KMS-11 (cell line): Measurements from ENCODE around the gene LOXL4.

Experiments used
- H2AFZ ChIP-seq: fragments of 200-600 bp; sonication (generic); 2 replicates; pipeline ENCODE4 v1.6.1; 2016; ENCODE audit warnings: antibody characterized with exemption, mixed run types, low read depth
- H3K27ac ChIP-seq: fragments of 200-600 bp; sonication (generic); 2 replicates; pipeline ENCODE4 v1.6.1; 2016; ENCODE audit warnings: mild to moderate bottlenecking, mixed run types
- H3K27me3 ChIP-seq: fragments of 200-600 bp; sonication (generic); 2 replicates; pipeline ENCODE4 v1.6.1; 2017; ENCODE audit warnings: mild to moderate bottlenecking, low read depth, mixed run types, moderate library complexity; ENCODE audit not compliant: insufficient read depth
- H3K36me3 ChIP-seq: fragments of 200-600 bp; sonication (generic); 2 replicates; pipeline ENCODE4 v1.6.1; 2017; ENCODE audit warnings: mild to moderate bottlenecking, mixed run types; ENCODE audit not compliant: insufficient read depth
- H3K4me1 ChIP-seq: fragments of 200-600 bp; sonication (generic); 2 replicates; pipeline ENCODE4 v1.6.1; 2016; ENCODE audit warnings: mild to moderate bottlenecking, low read depth, mixed run types; ENCODE audit not compliant: poor library complexity, severe bottlenecking
- H3K4me2 ChIP-seq: fragments of 200-600 bp; sonication (generic); 2 replicates; pipeline ENCODE4 v1.7.0; 2016; ENCODE audit warnings: mild to moderate bottlenecking, mixed run types
- H3K4me3 ChIP-seq: fragments of 200-600 bp; sonication (generic); IDR thresholded peaks from 2 replicates; pipeline ENCODE4 v1.6.1; 2017; ENCODE audit warnings: low read depth, low read length, mixed read lengths; ENCODE audit not compliant: insufficient read depth
- H3K79me2 ChIP-seq: fragments of 200-600 bp; sonication (generic); 2 replicates; pipeline ENCODE4 v1.6.1; 2016; ENCODE audit warnings: low read depth, mixed run types; ENCODE audit not compliant: insufficient read depth
- H3K9ac ChIP-seq: fragments of 200-600 bp; sonication (generic); 2 replicates; pipeline ENCODE4 v1.6.1; 2016; ENCODE audit warnings: mild to moderate bottlenecking, mixed run types
- H4K20me1 ChIP-seq: fragments of 200-600 bp; sonication (generic); 2 replicates; pipeline ENCODE4 v1.6.1; 2016; ENCODE audit warnings: mild to moderate bottlenecking, mixed run types; ENCODE audit not compliant: insufficient read depth
- TF ChIP-seq, protein P1 (sequence below): fragments of 200-600 bp; sonication (generic); conservative IDR thresholded peaks from 2 replicates; pipeline ENCODE4 v1.6.1; 2017; ENCODE audit warnings: low read depth, mild to moderate bottlenecking, antibody characterized with exemption, low read length, moderate library complexity, mixed read lengths

LOXL4 gene

DNA sequence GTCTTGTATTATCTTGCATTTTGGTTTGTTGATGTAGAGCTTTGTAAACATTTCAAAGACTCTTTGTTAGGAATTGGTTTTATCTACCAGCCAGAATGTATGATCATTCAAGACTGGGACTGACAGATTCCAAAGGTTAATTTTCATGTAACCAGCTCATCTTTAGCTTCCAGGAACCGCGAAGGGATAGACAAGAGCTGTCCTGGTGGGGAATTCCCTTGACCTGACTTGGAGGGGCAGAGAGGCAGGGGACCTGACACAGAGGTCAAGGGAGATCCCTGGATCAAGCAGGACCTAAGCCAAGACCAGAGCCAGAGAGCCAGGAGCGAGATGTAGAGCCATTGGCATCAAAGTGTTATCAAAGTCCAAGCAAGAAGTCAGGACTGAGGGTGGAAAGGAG, 6.6 kb upstream of the LOXL4 start:
- Histone ChIP-seq H2AFZ (no peak overlapping the region), H3K27me3 (no peaks in the 10 kb centered on the region), H3K4me2 (no peak overlapping the region), H3K79me2 (no peaks in the 10 kb centered on the region), H3K27ac (no peak overlapping the region), H3K9ac (no peak overlapping the region), H3K4me1 (no peaks in the 10 kb centered on the region), H4K20me1 (no peaks in the 10 kb centered on the region), H3K4me3 (no peak overlapping the region), H3K36me3 (no peaks in the 10 kb centered on the region)
- TF ChIP-seq, protein P1, sequence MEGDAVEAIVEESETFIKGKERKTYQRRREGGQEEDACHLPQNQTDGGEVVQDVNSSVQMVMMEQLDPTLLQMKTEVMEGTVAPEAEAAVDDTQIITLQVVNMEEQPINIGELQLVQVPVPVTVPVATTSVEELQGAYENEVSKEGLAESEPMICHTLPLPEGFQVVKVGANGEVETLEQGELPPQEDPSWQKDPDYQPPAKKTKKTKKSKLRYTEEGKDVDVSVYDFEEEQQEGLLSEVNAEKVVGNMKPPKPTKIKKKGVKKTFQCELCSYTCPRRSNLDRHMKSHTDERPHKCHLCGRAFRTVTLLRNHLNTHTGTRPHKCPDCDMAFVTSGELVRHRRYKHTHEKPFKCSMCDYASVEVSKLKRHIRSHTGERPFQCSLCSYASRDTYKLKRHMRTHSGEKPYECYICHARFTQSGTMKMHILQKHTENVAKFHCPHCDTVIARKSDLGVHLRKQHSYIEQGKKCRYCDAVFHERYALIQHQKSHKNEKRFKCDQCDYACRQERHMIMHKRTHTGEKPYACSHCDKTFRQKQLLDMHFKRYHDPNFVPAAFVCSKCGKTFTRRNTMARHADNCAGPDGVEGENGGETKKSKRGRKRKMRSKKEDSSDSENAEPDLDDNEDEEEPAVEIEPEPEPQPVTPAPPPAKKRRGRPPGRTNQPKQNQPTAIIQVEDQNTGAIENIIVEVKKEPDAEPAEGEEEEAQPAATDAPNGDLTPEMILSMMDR: no peak

DNA sequence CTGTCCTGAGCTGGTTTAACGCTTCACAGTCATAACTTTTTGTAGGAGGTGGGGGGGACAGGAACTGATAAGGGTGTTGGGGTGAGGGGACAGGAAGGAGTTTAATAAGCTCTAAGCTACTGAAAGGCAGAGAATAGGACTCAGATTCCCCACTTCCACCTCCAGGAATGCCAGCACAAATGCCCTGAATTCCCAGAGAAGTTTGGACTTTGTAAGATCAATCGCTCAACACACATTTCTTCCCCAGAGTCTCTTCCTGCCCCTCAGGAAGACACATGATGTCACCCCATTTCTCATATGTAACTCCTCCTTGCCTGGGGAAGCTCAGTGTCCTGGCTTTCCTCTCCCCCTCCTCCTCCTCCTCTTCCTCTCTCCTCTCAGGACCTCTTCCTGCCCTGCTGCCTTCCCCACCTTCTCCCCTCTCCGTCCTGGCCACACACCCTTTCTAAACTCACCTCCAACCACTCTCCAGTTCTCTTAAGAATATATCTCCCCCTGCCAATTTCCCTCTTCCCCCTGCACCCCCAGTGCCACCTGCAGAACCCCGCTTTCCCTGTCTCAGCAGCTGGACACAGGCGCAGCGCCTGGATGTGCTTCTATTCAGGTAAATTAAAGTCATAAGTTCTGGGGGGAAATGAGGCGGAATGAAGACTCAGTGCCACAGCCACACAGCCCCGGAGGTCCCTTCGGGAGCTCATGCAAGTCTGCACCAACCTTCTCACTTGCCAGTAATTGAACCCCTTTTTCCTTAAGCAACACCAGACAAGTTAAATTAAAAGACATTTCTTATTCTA, 5.3 kb upstream of the LOXL4 start:
- TF ChIP-seq, protein P1: no peak
- Histone ChIP-seq H3K9ac (no peak overlapping the region), H3K27me3 (no peaks in the 10 kb centered on the region), H3K27ac (no peak overlapping the region), H3K4me3 (no peak overlapping the region), H3K36me3 (no peaks in the 10 kb centered on the region), H3K79me2 (no peaks in the 10 kb centered on the region), H2AFZ (no peak overlapping the region), H3K4me1 (peaks cover 7% of the 10 kb centered on the region), H3K4me2 (no peak overlapping the region), H4K20me1 (no peaks in the 10 kb centered on the region)

DNA sequence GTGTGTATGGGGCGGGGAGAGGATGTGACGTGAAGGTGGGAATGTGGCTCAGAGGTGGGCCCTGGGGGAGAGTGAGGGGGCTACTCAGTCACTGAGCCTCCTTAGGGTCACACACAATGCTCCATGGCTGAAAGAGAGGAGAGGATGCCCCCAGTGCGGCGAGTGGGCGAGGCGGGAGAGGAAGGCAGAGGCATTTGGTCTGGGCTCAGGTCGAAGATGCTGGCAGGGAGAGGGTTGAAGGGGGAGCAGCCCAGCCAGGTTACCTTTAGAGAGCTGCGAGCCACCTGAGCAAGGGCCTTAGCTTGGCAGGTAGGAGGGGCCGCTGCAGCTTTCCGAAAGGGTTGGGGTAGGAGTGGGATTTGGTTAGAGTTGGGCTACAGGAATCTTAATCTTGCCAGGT, 4.7 kb upstream of the LOXL4 start:
- Histone ChIP-seq H3K9ac (no peak overlapping the region), H3K79me2 (no peaks in the 10 kb centered on the region), H2AFZ (no peak overlapping the region), H3K36me3 (no peaks in the 10 kb centered on the region), H3K4me3 (no peak overlapping the region), H3K27ac (no peak overlapping the region), H4K20me1 (no peaks in the 10 kb centered on the region), H3K27me3 (no peaks in the 10 kb centered on the region), H3K4me2 (no peak overlapping the region), H3K4me1 (peaks cover 7% of the 10 kb centered on the region)
- TF ChIP-seq, protein P1: no peak

- Histone ChIP-seq H3K27ac (no peak overlapping the region), H3K4me3 (no peak overlapping the region), H3K79me2 (no peaks in the 10 kb centered on the region), H3K4me2 (no peak overlapping the region), H4K20me1 (no peaks in the 10 kb centered on the region), H3K36me3 (no peaks in the 10 kb centered on the region), H3K4me1 (peaks cover 7% of the 10 kb centered on the region), H3K9ac (no peak overlapping the region), H2AFZ (no peak overlapping the region), H3K27me3 (no peaks in the 10 kb centered on the region)
- TF ChIP-seq, protein P1: no peak
These were observed 4.3 kb upstream of the LOXL4 start for GRCh38 chr10:98272245-98272644.
